Loucy (cell line): ENCODE measurements around the gene TGFBR3L.

Experiments used
- EZH2phosphoT487 ChIP-seq: fragments of 200-600 bp; IDR thresholded peaks from 2 replicates; pipeline ENCODE4 v1.6.1; 2018; ENCODE audit warnings: antibody characterized with exemption, mild to moderate bottlenecking, moderate library complexity, borderline replicate concordance
- TF ChIP-seq, protein P1 (sequence below): fragments of 200-600 bp; sonication (generic); conservative IDR thresholded peaks from 2 replicates; pipeline ENCODE4 v1.5.1; 2014; ENCODE audit warnings: mild to moderate bottlenecking, antibody characterized with exemption, low read length

DNA sequence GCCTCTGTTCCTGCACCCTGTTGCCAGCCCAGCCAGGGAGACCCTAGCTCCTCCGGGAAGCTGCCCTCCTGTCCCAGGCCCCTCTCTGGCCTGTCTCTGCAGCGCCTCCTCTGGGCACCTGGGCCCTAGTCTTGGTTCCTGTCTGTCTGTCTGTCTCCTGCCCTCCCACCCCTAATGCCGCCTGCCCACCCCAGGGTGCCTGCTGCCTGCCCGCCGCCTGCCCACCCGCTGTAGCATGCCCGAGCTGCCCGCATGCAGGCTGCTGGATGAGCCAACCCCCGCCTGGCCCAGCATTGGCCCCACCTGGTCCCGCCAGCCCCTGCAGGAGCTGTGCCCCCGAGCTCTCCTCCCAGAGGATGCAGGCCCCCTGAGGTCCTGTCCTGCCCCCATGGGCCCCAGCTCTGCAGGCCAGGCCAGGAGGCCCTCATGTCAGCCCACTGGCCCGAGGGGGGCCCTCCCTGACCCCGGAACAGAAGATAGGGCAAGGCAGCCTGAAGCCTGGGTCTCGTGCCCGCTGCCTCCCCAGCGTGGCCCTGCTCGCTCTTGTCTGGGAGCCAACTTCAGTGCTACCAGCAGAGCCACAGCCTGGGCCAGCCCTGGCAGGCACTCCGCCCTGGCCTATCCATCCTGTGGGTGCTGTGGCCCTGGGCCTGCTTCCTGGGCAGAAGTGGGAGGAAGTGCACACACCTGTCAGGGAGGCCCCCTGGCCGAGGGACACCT is 5.7 kb upstream of the TGFBR3L start:
- TF ChIP-seq, protein P1, sequence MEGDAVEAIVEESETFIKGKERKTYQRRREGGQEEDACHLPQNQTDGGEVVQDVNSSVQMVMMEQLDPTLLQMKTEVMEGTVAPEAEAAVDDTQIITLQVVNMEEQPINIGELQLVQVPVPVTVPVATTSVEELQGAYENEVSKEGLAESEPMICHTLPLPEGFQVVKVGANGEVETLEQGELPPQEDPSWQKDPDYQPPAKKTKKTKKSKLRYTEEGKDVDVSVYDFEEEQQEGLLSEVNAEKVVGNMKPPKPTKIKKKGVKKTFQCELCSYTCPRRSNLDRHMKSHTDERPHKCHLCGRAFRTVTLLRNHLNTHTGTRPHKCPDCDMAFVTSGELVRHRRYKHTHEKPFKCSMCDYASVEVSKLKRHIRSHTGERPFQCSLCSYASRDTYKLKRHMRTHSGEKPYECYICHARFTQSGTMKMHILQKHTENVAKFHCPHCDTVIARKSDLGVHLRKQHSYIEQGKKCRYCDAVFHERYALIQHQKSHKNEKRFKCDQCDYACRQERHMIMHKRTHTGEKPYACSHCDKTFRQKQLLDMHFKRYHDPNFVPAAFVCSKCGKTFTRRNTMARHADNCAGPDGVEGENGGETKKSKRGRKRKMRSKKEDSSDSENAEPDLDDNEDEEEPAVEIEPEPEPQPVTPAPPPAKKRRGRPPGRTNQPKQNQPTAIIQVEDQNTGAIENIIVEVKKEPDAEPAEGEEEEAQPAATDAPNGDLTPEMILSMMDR: no peak
- no peak for TF ChIP-seq EZH2phosphoT487
